OCI-LY7 (cell line): Measurements from ENCODE around the gene TXNDC8.

Source experiments
- CTCF ChIP-seq: fragments of 200-600 bp; sonication (generic); conservative IDR thresholded peaks from 2 replicates; pipeline ENCODE4 v1.5.1; 2014; ENCODE audit warnings: mild to moderate bottlenecking, antibody characterized with exemption, low read length, moderate library complexity, mixed read lengths
- EZH2phosphoT487 ChIP-seq: fragments of 200-600 bp; sonication (generic); IDR thresholded peaks from 2 replicates; pipeline ENCODE4 v1.6.1; 2018; ENCODE audit warnings: low read depth, borderline replicate concordance, mild to moderate bottlenecking, mixed run types, antibody characterized with exemption, low read length, moderate library complexity, mixed read lengths

GRCh38 chr9:110257097-110257841, 80.4 kb downstream of the TXNDC8 start:
- TF ChIP-seq CTCF (no peak), EZH2phosphoT487 (no peak)
